SK-N-SH (cell line): Measurements from ENCODE around the gene WIZ. TPM values are rescaled to one million over a fixed set of nuclear protein-coding genes. Genes with fewer than 3 reads are reported as not detected.

Source experiments
- CTCF ChIA-PET: fragments of 300-600, 350-600 bp; formaldehyde crosslinking; extraction: SDS; loops from one replicate; lab custom pipeline; 2021; lab: Yijun Ruan, JAX
- POLR2A ChIA-PET: fragments of 350-600 bp; sonication (Branson Sonifier 250); formaldehyde crosslinking; extraction: SDS; loops from one replicate; lab custom pipeline; 2020; ENCODE audit warnings: antibody characterized with exemption, inconsistent platforms; lab: Yijun Ruan, JAX
- DNase-seq: peaks from one replicate; pipeline ENCODE4 v3.0.0; 2012
- H2AFZ ChIP-seq: fragments of 200-600 bp; sonication (generic); 2 replicates; pipeline ENCODE4 v1.8.1; 2016; ENCODE audit warnings: antibody characterized with exemption, mild to moderate bottlenecking, low read depth
- H3F3A ChIP-seq: fragments of 200-600 bp; sonication (generic); replicated peaks from 2 replicates; pipeline ENCODE3; 2016; ENCODE audit warnings: antibody characterized with exemption, mild to moderate bottlenecking; ENCODE audit not compliant: insufficient read depth
- H3K27ac ChIP-seq, 2 experiments: fragments of 200-500 bp in 1 of 2; fragments of 200-600 bp in 1 of 2; sonication (Bioruptor generic) in 1 of 2; sonication (generic), shearing (Covaris generic) in 1 of 2; 2 replicates each; pipeline versions ENCODE4 v1.5.1 to v1.6.1; 2014 to 2016; ENCODE audit warnings: low read depth in 2 of 2, inconsistent platforms in 1 of 2, low read length in 1 of 2, mild to moderate bottlenecking in 1 of 2, mixed read lengths in 1 of 2
- H3K27me3 ChIP-seq: fragments of 200-600 bp; sonication (generic), shearing (Covaris generic); 2 replicates; pipeline ENCODE4 v1.6.1; 2016; ENCODE audit warnings: mixed run types; ENCODE audit not compliant: insufficient read depth
- H3K36me3 ChIP-seq, 2 experiments: fragments of 200-500 bp in 1 of 2; fragments of 200-600 bp in 1 of 2; sonication (Bioruptor generic) in 1 of 2; sonication (generic) in 1 of 2; replicated peaks in 1 of 2; 2 replicates each; pipeline versions ENCODE3 to v1.5.1; 2014 to 2016; ENCODE audit warnings: low read length in 1 of 2, mild to moderate bottlenecking in 1 of 2; ENCODE audit not compliant: insufficient read depth in 2 of 2, control insufficient read depth in 1 of 2
- H3K4me1 ChIP-seq, 2 experiments: fragments of 200-500 bp in 1 of 2; fragments of 200-600 bp in 1 of 2; sonication (Bioruptor generic) in 1 of 2; sonication (generic), shearing (Covaris generic) in 1 of 2; 2 replicates each; pipeline versions ENCODE4 v1.5.1 to v1.6.1; 2014 to 2016; ENCODE audit warnings: low read depth in 1 of 2, low read length in 1 of 2, mixed run types in 1 of 2; ENCODE audit not compliant: insufficient read depth in 2 of 2, control insufficient read depth in 1 of 2
- H3K4me2 ChIP-seq: fragments of 200-600 bp; sonication (generic), shearing (Covaris generic); 2 replicates; pipeline ENCODE4 v1.6.1; 2017; ENCODE audit warnings: mixed run types
- H3K4me3 ChIP-seq, 2 experiments: fragments of 200-500 bp in 1 of 2; fragments of 200-600 bp in 1 of 2; sonication (Bioruptor generic) in 1 of 2; sonication (generic), shearing (Covaris generic) in 1 of 2; 2 replicates each; pipeline versions ENCODE4 v1.5.1 to v1.8.1; 2014 to 2016; ENCODE audit warnings: low read depth in 2 of 2, inconsistent platforms in 1 of 2, low read length in 1 of 2, mild to moderate bottlenecking in 1 of 2, mixed read lengths in 1 of 2, moderate library complexity in 1 of 2
- H3K79me2 ChIP-seq: fragments of 200-600 bp; sonication (generic); 2 replicates; pipeline ENCODE4 v1.8.1; 2017; ENCODE audit warnings: mild to moderate bottlenecking; ENCODE audit not compliant: insufficient read depth
- H3K9ac ChIP-seq: fragments of 200-600 bp; sonication (generic); 2 replicates; pipeline ENCODE4 v1.6.1; 2017; ENCODE audit warnings: mixed run types
- H3K9me2 ChIP-seq: fragments of 200-600 bp; sonication (generic); 2 replicates; pipeline ENCODE4 v1.6.1; 2017; ENCODE audit warnings: mixed run types
- H3K9me3 ChIP-seq: fragments of 200-600 bp; sonication (generic); 2 replicates; pipeline ENCODE4 v1.6.1; 2017; ENCODE audit warnings: mixed run types, mild to moderate bottlenecking, moderate library complexity
- H4K20me1 ChIP-seq: fragments of 200-600 bp; sonication (generic); 2 replicates; pipeline ENCODE4 v1.6.1; 2017; ENCODE audit warnings: mild to moderate bottlenecking, mixed run types; ENCODE audit not compliant: insufficient read depth
- CHD2 ChIP-seq: fragments of 150-350 bp; IDR thresholded peaks from 2 replicates; pipeline ENCODE4 v1.6.1; 2018; ENCODE audit warnings: low read length; ENCODE audit not compliant: partially characterized antibody
- EP300 ChIP-seq, 2 experiments: IDR thresholded peaks; 2 replicates each; pipeline versions ENCODE4 v1.4.0 to v1.6.1; 2012; ENCODE audit warnings: borderline replicate concordance in 1 of 2, low read depth in 1 of 2, low read length in 1 of 2
- GATA2 ChIP-seq: sonication (generic); formaldehyde crosslinking; IDR thresholded peaks from 2 replicates; pipeline ENCODE4 v1.5.0; 2020; ENCODE audit warnings: mild to moderate bottlenecking, missing genetic modification reagents
- JUND ChIP-seq: IDR thresholded peaks from 2 replicates; pipeline ENCODE4 v1.4.0; 2012
- MEF2A ChIP-seq: IDR thresholded peaks from 2 replicates; pipeline ENCODE4 v1.4.0; 2012; ENCODE audit warnings: low read depth, borderline replicate concordance
- NRF1 ChIP-seq: IDR thresholded peaks from 2 replicates; pipeline ENCODE4 v1.6.1; 2012; ENCODE audit warnings: low read depth, mild to moderate bottlenecking, low read length
- POLR2AphosphoS5 ChIP-seq: IDR thresholded peaks from 2 replicates; pipeline ENCODE4 v1.6.1; 2012; ENCODE audit warnings: low read depth, low read length
- RAD21 ChIP-seq: IDR thresholded peaks from 2 replicates; pipeline ENCODE4 v1.6.1; 2012; ENCODE audit warnings: mild to moderate bottlenecking, low read length
- RCOR1 ChIP-seq: fragments of 150-350 bp; IDR thresholded peaks from 2 replicates; pipeline ENCODE4 v1.6.1; 2017; ENCODE audit warnings: antibody characterized with exemption, low read length
- RXRA ChIP-seq: IDR thresholded peaks from 2 replicates; pipeline ENCODE4 v1.4.0; 2012; ENCODE audit warnings: low read depth, mild to moderate bottlenecking, borderline replicate concordance
- SMC3 ChIP-seq: IDR thresholded peaks from 2 replicates; pipeline ENCODE4 v1.6.1; 2012; ENCODE audit warnings: low read depth, low read length, improper control_type of control experiment
- WGBS: methylation state at CpG from one replicate; pipeline ENCODE4 v1.1.6; 2017; ENCODE audit warnings: low lambda C conversion rate; 5-methylcytosine and 5-hydroxymethylcytosine counted together
- polyA plus RNA-seq, 3 experiments: library from polyadenylated mRNA; depleted of rRNA; stranded (reverse); fragments of >200 nt; gene quantifications; 2 replicates each; pipeline ENCODE4 v1.2.3, GENCODE V29; 2012
- TF ChIP-seq, protein P1 (sequence below): fragments of 200-600 bp; sonication (generic); IDR thresholded peaks from 2 replicates; pipeline ENCODE4 v1.6.1; 2017; ENCODE audit warnings: antibody characterized with exemption, mild to moderate bottlenecking, moderate library complexity
- TF ChIP-seq, protein P2 (sequence below): IDR thresholded peaks from 2 replicates; pipeline ENCODE4 v1.4.0; 2012; ENCODE audit warnings: low read depth, borderline replicate concordance
- TF ChIP-seq, protein P3 (sequence below): fragments of 150-350 bp; IDR thresholded peaks from 2 replicates; pipeline ENCODE4 v1.6.1; 2016; ENCODE audit warnings: mild to moderate bottlenecking, low read depth, low read length

WIZ gene
- polyA plus RNA-seq, 1 of the 3 experiments (the other 2 are of a cell fraction), result 15.5 TPM

DNA sequence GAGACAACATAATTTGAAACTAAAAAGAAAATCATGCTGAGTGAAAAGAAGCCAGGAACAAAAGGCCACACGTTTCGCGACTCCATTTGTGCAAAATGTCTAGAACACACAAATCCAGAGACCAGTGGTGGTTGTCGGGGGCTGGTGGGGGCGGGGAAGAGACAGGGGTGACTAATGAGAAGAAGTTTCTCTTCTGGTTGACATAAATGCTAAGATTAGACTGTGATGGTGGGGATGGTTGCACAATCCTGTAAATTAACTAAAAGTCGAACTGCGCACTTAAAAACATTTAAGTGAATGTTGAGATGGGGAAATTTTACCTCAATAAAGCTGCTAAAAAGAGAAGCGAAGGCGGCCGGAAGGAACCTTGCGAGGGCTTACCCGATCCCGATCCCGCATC, 77.3 kb downstream of the WIZ start:
- H3K36me3 ChIP-seq, result peaks cover 25 to 61% of the 10 kb centered on the region in 2 experiments
- 97% methylated on average over 14 of the region's 14 CpGs for WGBS
- POLR2A ChIA-PET, result interaction anchor here (0.5 kb wide), 1 partner anchor 35 kb away, joined by 4 read pairs; no protein-coding TSS in a partner anchor

DNA sequence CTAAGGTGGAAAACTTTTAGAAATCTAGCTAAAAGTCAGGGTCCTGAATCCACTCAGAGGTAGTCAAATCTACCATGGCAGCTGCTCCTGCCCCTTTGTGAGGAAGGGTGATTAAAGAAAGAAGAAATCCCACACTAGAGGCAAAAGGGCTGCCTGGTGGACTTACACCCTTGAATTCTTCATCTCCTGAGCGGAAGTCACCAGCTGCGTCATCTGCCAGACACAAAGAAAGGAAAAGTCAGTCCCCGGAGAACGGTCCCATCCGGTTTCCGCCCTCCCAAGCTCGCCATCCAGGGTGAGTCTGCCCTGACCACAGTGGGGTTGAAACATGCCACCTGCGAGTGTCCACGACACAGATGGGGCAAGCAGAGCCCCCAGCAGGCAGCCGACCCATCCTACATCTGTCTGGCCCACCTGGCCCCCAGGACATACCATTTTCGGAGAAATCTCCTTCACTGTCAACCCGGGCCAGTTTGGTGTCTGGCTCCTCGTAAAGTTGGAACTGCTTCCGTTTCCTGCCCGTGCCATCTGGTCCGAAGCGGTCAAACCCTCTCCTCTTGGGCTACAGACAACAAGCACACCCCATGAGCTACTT, 77.9 kb downstream of the WIZ start:
- Histone ChIP-seq H3K4me1 (peaks cover 3 to 13% of the 10 kb centered on the region in 2 experiments; a peak in 1 of 4 replicates), H3K79me2 (peaks cover 51% of the 10 kb centered on the region), H3K27ac (no peak overlapping the region), H3K9me3 (no peaks in the 10 kb centered on the region), H3K4me3 (no peak overlapping the region), H3F3A (no peaks in the 10 kb centered on the region), H3K9me2 (no peaks in the 10 kb centered on the region), H4K20me1 (peaks cover 43% of the 10 kb centered on the region), H3K4me2 (no peak overlapping the region), H2AFZ (no peak overlapping the region), H3K27me3 (no peaks in the 10 kb centered on the region), H3K9ac (no peak overlapping the region), H3K36me3 (peaks cover 25 to 64% of the 10 kb centered on the region in 2 experiments)
- TF ChIP-seq, protein P1, sequence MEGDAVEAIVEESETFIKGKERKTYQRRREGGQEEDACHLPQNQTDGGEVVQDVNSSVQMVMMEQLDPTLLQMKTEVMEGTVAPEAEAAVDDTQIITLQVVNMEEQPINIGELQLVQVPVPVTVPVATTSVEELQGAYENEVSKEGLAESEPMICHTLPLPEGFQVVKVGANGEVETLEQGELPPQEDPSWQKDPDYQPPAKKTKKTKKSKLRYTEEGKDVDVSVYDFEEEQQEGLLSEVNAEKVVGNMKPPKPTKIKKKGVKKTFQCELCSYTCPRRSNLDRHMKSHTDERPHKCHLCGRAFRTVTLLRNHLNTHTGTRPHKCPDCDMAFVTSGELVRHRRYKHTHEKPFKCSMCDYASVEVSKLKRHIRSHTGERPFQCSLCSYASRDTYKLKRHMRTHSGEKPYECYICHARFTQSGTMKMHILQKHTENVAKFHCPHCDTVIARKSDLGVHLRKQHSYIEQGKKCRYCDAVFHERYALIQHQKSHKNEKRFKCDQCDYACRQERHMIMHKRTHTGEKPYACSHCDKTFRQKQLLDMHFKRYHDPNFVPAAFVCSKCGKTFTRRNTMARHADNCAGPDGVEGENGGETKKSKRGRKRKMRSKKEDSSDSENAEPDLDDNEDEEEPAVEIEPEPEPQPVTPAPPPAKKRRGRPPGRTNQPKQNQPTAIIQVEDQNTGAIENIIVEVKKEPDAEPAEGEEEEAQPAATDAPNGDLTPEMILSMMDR, result no peak
- TF ChIP-seq MEF2A (no peak), EP300 (IDR thresholded peaks at IDR 0.05; ENCODE audit: borderline replicate concordance in 1 of 2, low read depth in 1 of 2, low read length in 1 of 2) (no peak), CHD2 (no peak), RXRA (no peak), JUND (no peak), POLR2AphosphoS5 (no peak), NRF1 (no peak), SMC3 (no peak)
- TF ChIP-seq, protein P2, sequence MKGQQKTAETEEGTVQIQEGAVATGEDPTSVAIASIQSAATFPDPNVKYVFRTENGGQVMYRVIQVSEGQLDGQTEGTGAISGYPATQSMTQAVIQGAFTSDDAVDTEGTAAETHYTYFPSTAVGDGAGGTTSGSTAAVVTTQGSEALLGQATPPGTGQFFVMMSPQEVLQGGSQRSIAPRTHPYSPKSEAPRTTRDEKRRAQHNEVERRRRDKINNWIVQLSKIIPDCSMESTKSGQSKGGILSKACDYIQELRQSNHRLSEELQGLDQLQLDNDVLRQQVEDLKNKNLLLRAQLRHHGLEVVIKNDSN, result no peak
- DNase-seq, result peak; percentile 9
- ChIA-PET POLR2A (interaction anchor here (0.6 kb wide), 1 partner anchor 42 kb away, joined by 3 read pairs; no protein-coding TSS in a partner anchor), CTCF (no interaction called here)
- WGBS, result 94% methylated on average over 15 of the region's 17 CpGs

More for the DNA sequence above, 77.3 kb downstream of the WIZ start:
- Histone ChIP-seq H4K20me1 (peaks cover 49% of the 10 kb centered on the region), H3K27me3 (no peaks in the 10 kb centered on the region), H3F3A (no peaks in the 10 kb centered on the region), H3K79me2 (peaks cover 57% of the 10 kb centered on the region), H3K9ac (no peak overlapping the region), H3K4me2 (no peak overlapping the region), H3K4me3 (no peak overlapping the region), H3K27ac (no peak overlapping the region), H3K4me1 (peaks cover 9 to 17% of the 10 kb centered on the region in 2 experiments; a peak in 1 of 4 replicates), H3K9me2 (no peaks in the 10 kb centered on the region), H3K9me3 (no peaks in the 10 kb centered on the region), H2AFZ (no peak overlapping the region)
- no peak for DNase-seq
- CTCF ChIA-PET, result no interaction called here
- TF ChIP-seq SMC3, result no peak
- no peak for TF ChIP-seq RCOR1
- TF ChIP-seq, protein P3, sequence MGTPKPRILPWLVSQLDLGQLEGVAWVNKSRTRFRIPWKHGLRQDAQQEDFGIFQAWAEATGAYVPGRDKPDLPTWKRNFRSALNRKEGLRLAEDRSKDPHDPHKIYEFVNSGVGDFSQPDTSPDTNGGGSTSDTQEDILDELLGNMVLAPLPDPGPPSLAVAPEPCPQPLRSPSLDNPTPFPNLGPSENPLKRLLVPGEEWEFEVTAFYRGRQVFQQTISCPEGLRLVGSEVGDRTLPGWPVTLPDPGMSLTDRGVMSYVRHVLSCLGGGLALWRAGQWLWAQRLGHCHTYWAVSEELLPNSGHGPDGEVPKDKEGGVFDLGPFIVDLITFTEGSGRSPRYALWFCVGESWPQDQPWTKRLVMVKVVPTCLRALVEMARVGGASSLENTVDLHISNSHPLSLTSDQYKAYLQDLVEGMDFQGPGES, result no peak
- no peak for TF ChIP-seq RAD21
- TF ChIP-seq GATA2, result no peak
- TF ChIP-seq CHD2, result no peak
